Fibroblast of pulmonary artery (primary cell): ENCODE results near the gene SEC24D.
A peak's percentile ranks its signal among the peaks of the same experiment; 100 is the strongest.
"Not testable (repeated sequence)": the region's sequence is repeated elsewhere in the genome, so short reads cannot be mapped to it uniquely, and the experiment has no call there.

ENCODE experiments used
- DNase-seq: peaks from one replicate; pipeline ENCODE4 v3.0.0-alpha.2; 2010; ENCODE audit warnings: low read depth
- H3K4me3 ChIP-seq: replicated peaks from 2 replicates; pipeline ENCODE4 v1.5.1; 2011; ENCODE audit warnings: low read depth, mild to moderate bottlenecking, control low read depth, low read length, moderate library complexity
- CTCF ChIP-seq: IDR thresholded peaks from 2 replicates; pipeline ENCODE4 v1.5.1; 2011; ENCODE audit warnings: mild to moderate bottlenecking, control low read depth, low read length, inconsistent platforms; ENCODE audit errors: missing control alignments

Gene SEC24D, protein sequence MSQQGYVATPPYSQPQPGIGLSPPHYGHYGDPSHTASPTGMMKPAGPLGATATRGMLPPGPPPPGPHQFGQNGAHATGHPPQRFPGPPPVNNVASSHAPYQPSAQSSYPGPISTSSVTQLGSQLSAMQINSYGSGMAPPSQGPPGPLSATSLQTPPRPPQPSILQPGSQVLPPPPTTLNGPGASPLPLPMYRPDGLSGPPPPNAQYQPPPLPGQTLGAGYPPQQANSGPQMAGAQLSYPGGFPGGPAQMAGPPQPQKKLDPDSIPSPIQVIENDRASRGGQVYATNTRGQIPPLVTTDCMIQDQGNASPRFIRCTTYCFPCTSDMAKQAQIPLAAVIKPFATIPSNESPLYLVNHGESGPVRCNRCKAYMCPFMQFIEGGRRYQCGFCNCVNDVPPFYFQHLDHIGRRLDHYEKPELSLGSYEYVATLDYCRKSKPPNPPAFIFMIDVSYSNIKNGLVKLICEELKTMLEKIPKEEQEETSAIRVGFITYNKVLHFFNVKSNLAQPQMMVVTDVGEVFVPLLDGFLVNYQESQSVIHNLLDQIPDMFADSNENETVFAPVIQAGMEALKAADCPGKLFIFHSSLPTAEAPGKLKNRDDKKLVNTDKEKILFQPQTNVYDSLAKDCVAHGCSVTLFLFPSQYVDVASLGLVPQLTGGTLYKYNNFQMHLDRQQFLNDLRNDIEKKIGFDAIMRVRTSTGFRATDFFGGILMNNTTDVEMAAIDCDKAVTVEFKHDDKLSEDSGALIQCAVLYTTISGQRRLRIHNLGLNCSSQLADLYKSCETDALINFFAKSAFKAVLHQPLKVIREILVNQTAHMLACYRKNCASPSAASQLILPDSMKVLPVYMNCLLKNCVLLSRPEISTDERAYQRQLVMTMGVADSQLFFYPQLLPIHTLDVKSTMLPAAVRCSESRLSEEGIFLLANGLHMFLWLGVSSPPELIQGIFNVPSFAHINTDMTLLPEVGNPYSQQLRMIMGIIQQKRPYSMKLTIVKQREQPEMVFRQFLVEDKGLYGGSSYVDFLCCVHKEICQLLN

GRCh38 chr4:118835571-118836300 lies at the start of gene SEC24D:
Gene SEC24D, minus strand, starts transcription at chr4:118836126. Its CDS starts 2,430 bp downstream, at chr4:118833696.
- TF ChIP-seq CTCF = no peak
- peak; percentile 89 for DNase-seq
- peak within 1 kb of the TSS; percentile 80 for H3K4me3 ChIP-seq

DNA sequence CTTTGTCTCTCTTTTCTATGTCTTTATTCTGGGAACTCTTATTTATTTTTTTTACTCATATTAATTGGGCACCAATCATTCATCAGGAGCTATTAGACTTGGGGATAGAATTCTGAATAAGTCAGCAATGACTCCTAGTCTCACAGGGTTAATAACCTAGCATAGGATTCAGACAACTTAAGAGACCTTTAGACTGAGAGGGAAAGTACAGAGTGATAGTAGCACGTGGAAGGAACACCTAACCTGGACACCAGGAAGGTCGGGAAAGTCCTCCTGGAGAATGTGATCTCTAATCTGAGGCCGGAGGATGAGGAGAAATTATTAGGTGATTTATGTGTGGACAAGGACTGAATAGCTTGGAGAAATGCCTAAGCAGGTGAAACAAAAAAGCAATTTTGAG lies 48.8 kb upstream of the SEC24D start:
- TF ChIP-seq CTCF = no peak
- no peak overlapping the region for H3K4me3 ChIP-seq
- no peak for DNase-seq

DNA sequence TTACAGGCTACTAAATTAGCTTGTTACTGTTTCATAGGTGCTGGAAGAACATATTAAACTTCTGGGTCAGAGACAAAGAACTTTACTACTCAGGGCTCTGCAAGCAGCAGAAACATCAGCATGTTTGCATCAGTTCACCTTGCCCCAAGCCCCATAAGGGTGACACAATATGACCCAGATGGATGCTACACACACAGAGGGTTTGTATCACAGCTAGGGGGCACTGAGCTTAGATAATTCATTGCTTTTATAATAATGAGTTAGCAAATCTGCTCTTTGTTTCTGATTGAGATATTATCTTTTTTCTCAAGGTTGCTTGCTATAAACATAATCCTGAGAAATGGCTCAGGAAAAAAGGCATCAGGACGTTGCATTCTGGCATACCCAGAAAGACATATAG lies 47.9 kb upstream of the SEC24D start:
- no peak for DNase-seq
- peak; percentile 33 for TF ChIP-seq CTCF
- no peak overlapping the region for H3K4me3 ChIP-seq

DNA sequence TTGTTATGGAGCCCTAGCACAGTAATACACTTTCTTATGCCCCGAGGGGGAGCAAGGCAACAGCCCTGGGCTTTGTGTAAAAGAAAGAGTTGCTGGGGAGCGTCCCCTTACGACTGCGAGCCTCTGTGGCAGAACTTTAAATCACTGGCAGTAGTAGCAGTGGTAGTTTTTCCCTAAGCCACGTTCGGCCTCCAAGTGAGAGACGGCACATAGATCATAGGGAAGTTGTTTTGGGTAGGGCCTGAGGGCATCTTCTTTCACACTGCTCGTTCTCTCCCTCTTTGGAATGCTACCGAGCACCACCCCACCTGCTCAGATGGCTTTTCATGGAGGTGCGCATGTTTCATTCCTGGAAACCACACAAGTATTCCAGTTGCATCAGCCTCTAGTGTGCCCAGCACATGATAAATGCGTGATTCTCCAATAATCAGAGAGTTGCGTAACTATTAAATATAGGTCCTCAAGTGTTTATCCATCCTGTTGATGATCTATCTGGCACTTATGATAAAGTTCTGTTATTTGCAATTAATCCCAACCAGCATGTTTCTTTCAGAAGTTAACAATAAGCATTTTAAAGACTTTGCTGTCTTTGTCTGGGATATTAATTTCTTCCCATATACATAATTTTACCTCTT lies 45.7 kb upstream of the SEC24D start:
- DNase-seq = no peak
- TF ChIP-seq CTCF = no peak
- no peak overlapping the region for H3K4me3 ChIP-seq

GRCh38 chr4:118879409-118879808 lies 43.5 kb upstream of the SEC24D start:
- DNase-seq = no peak
- no peak for TF ChIP-seq CTCF
- no peak overlapping the region for H3K4me3 ChIP-seq

DNA sequence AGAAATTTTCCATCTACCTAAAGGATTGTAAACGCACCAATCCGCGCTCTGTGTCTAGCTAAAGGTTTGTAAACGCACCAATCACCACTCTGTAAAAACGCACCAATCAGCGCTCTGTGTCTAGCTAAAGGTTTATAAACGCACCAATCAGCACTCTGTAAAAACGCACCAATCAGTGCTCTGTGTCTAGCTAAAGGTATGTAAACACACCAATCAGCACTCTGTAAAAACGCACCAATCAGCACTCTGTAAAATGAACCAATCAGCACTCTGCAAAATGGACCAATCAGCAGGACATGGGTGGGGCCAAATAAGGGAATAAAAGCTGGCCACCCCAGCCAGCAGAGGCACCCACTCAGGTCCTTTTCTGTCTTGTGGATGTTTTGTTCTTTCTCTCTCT lies 42.6 kb upstream of the SEC24D start:
- not testable (repeated sequence) for H3K4me3 ChIP-seq, DNase-seq
